ENCODE data around the gene ARHGAP26.

Gene ARHGAP26

DNA sequence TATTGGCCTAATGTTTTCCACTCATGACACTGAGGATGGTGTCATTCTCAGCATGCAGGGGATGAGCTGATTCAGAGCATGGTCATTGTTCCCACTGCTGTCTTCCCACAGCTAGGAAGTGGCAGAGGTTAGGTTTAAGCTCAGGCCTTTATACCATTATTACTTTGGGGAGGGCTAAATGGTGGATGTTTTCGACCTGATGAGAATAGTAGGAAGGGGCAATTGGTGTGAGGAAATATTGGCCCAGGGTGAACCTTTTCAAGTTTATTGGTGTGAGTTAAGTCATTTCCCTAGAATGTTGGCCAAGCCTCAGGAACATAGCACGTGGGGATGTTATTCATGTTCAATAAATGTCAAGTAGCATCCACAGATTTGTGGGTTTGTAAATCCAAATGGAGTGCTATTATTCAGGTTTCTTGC lies 59.6 kb downstream of the ARHGAP26 start:
- no peak for TF ChIP-seq CTCF (IDR thresholded peaks at IDR 0.05)
- Histone ChIP-seq H3K27ac (no peak overlapping the region), H3K4me3 (no peak overlapping the region)
- DNase-seq (ENCODE audit: low spot score), result no peak

DNA sequence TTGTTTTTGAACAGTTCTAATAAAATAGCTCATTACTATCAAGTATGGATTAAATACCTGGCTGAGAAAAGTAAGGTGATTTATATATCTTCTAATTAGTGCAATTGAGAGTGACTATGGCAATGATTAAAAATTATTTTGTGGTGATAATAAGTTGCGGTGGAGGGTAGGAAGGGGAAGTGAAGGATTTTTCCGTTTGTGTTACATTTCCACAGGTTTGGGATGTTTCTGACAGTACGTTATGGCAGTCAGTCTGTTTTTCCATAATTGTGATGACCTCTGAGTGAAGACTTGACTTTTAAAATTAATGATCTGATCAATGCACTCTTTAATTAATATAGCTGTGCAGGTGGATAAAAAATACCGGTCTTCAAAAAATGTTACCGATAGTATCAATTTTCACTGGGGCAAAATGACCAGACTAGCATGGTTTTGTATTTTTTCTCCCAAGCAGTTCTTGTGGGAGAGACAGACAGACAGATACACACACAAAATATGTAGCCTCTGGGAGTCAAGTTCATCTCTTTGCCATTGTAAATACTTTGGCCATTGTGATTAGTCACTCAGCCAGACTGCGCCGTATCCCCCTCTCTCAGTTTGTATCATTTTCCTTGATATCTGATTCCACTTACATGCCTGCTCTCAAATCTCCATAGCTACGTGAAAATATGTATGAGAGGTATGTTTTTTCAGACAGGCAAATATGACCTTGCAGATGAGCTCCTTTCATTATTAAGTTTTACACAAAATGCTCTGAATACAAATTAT lies 60.2 kb downstream of the ARHGAP26 start:
- no peak for TF ChIP-seq CTCF (IDR thresholded peaks at IDR 0.05)
- H3K27ac ChIP-seq, result no peak overlapping the region
- DNase-seq (ENCODE audit: low spot score), result no peak
- no peak overlapping the region for H3K4me3 ChIP-seq

DNA sequence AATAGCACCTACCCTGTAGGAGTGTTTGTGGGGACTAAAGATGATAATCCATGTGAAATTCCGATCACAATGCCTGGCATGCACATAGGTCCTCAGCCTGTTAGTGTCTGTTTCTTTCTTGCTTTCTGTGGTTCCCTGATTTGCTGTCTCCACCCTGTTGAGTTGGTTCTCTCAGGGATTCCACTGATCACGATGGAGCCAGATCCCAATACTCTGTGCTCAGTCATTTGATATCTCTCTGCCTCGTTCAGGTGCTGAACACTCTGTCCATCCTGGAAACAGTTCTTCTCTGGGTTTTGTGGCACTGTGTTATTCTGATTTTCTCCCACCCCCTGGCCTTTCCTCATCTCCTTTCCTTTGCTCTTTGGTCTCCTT lies 60.8 kb downstream of the ARHGAP26 start:
- no peak overlapping the region for H3K4me3 ChIP-seq
- DNase-seq (ENCODE audit: low spot score), result no peak
- H3K27ac ChIP-seq, result no peak overlapping the region
- no peak for TF ChIP-seq CTCF (IDR thresholded peaks at IDR 0.05)

- TF ChIP-seq CTCF (IDR thresholded peaks at IDR 0.05), result no peak
- DNase-seq (ENCODE audit: low spot score), result no peak
- Histone ChIP-seq H3K27ac (no peak overlapping the region), H3K4me3 (no peak overlapping the region)
Observed at GRCh38 chr5:142832263-142832662, 62.1 kb downstream of the ARHGAP26 start.

DNA sequence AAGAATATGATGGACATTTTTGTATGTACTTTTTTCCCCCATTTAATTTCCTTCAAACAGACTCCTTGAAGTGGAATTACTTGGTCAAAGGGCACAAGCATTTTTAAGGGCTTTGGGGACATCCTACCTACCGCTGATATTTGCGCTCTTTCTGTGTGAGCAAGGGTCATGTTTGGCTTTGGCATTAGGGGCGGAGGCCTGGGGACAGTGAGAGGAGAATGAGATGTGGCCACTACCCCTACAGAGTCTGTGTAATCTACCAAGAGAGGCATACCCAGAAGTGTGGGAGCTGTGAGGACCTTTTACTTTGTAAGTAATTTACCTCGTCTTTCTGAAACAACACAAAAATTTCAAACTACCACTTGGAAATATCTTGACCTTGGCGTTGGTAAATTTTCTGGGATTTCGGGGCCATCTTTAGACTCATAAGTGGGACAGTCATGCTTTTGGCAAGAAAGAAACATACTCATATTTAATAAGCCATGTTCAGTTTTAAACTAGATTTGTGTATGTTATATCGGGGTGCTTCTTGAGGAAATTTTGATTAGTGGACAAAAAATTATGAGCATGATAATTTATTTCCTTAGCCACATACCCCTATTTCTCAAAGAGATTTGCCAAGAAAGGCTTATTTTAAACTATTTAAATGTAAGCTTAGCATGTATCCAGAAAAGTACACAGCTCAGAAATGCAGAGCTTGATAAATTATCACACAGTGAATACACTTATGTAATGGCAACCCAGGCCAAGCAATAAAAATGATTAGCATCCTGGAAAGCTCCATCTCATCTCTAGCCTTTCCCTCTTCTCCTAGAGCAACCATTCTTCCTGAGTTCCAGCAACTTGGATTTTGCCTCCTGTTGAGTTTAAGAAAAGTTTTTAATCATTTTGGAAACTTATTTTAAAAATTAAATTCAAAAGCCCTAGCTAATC lies 63.6 kb downstream of the ARHGAP26 start:
- no peak overlapping the region for H3K4me3 ChIP-seq
- DNase-seq (ENCODE audit: low spot score), result no peak
- H3K27ac ChIP-seq, result no peak overlapping the region
- TF ChIP-seq CTCF (IDR thresholded peaks at IDR 0.05), result no peak

DNA sequence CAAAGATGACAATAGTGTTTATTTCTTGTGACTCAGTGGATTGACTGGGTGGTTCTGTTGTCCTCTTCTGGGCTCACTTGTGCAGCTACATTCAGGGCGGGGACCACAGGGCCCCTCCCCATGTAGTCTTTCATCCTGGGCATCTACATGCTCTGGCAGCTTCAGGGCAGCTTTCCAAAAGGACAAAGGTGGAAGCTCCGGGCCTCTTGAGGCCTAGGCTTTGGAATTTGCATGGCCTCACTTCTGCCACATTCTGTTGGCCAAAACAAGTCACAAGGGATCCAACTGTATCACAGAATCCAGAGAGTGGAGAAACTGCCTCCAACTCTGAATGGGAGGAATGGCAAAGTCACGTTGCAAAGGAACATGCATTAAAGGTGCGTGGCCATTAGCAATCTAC lies 64.3 kb downstream of the ARHGAP26 start:
- H3K4me3 ChIP-seq, result no peak overlapping the region
- TF ChIP-seq CTCF (IDR thresholded peaks at IDR 0.05), result no peak
- no peak for DNase-seq (ENCODE audit: low spot score)

More for the DNA sequence above, 64.3 kb downstream of the ARHGAP26 start:
- H3K27ac ChIP-seq, result no peak overlapping the region
